ENCODE results near the gene SMYD3.

SMYD3 gene

GRCh38 chr1:246281195-246281594 lies 225.9 kb downstream of the SMYD3 start:
- DNase-seq (ENCODE audit: extremely low spot score) = no peak
- ChIA-PET POLR2A (no interaction called here), CTCF (no interaction called here)
- TF ChIP-seq LEF1 (IDR thresholded peaks at IDR 0.05; ENCODE audit: borderline replicate concordance) (no peak), FOXM1 (IDR thresholded peaks at IDR 0.05; ENCODE audit: borderline replicate concordance) (no peak), NFRKB (IDR thresholded peaks at IDR 0.05) (no peak), L3MBTL2 (conservative IDR thresholded peaks at IDR 0.05) (no peak), CTBP1 (IDR thresholded peaks at IDR 0.05; ENCODE audit: borderline replicate concordance) (no peak), ARNT (IDR thresholded peaks at IDR 0.05) (no peak), TARDBP (IDR thresholded peaks at IDR 0.05) (no peak), SP1 (IDR thresholded peaks at IDR 0.05) (no peak), FOXA1 (IDR thresholded peaks at IDR 0.05) (no peak)

GRCh38 chr1:246280551-246280950 lies 226.5 kb downstream of the SMYD3 start:
- ChIA-PET CTCF (no interaction called here), POLR2A (no interaction called here)
- TF ChIP-seq SUZ12 (IDR thresholded peaks at IDR 0.05) = no peak
- no peak for TF ChIP-seq L3MBTL2 (conservative IDR thresholded peaks at IDR 0.05)
- DNase-seq (ENCODE audit: extremely low spot score) = no peak

GRCh38 chr1:246279402-246279801 lies 227.7 kb downstream of the SMYD3 start:
- no peak for TF ChIP-seq ARNT (IDR thresholded peaks at IDR 0.05)
- TF ChIP-seq SP1 (IDR thresholded peaks at IDR 0.05) = no peak
- TF ChIP-seq FOXA1 (IDR thresholded peaks at IDR 0.05) = no peak
- TF ChIP-seq NFRKB (IDR thresholded peaks at IDR 0.05) = no peak
- no peak for TF ChIP-seq CTBP1 (IDR thresholded peaks at IDR 0.05; ENCODE audit: borderline replicate concordance)
- TF ChIP-seq FOXK2 (IDR thresholded peaks at IDR 0.05) = no peak
- no peak for TF ChIP-seq HDGF (IDR thresholded peaks at IDR 0.05; ENCODE audit: borderline replicate concordance)
- TF ChIP-seq SUZ12 (IDR thresholded peaks at IDR 0.05) = no peak
- TF ChIP-seq FOXM1 (IDR thresholded peaks at IDR 0.05; ENCODE audit: borderline replicate concordance) = no peak
- no peak for TF ChIP-seq BHLHE40 (IDR thresholded peaks at IDR 0.05; ENCODE audit: borderline replicate concordance)
- no peak for TF ChIP-seq ZNF384 (IDR thresholded peaks at IDR 0.05)
- no peak for TF ChIP-seq ELF4 (IDR thresholded peaks at IDR 0.05)
- no peak for TF ChIP-seq PKNOX1 (IDR thresholded peaks at IDR 0.05)
- TF ChIP-seq L3MBTL2 (conservative IDR thresholded peaks at IDR 0.05) = no peak
- ChIA-PET CTCF (no interaction called here), POLR2A (no interaction called here)
- no peak for DNase-seq (ENCODE audit: extremely low spot score)

GRCh38 chr1:246278371-246278770 lies 228.7 kb downstream of the SMYD3 start:
- no peak for DNase-seq (ENCODE audit: extremely low spot score)
- CTCF ChIA-PET = no interaction called here
- POLR2A ChIA-PET = no interaction called here
- TF ChIP-seq FOXM1 (IDR thresholded peaks at IDR 0.05; ENCODE audit: borderline replicate concordance) (no peak), BHLHE40 (IDR thresholded peaks at IDR 0.05; ENCODE audit: borderline replicate concordance) (no peak), SUZ12 (IDR thresholded peaks at IDR 0.05) (no peak)

- TF ChIP-seq BHLHE40 (IDR thresholded peaks at IDR 0.05; ENCODE audit: borderline replicate concordance) = no peak
- TF ChIP-seq FOXK2 (IDR thresholded peaks at IDR 0.05) = no peak
- TF ChIP-seq NFRKB (IDR thresholded peaks at IDR 0.05) = no peak
- TF ChIP-seq SP1 (IDR thresholded peaks at IDR 0.05) = no peak
- no peak for TF ChIP-seq HDGF (IDR thresholded peaks at IDR 0.05; ENCODE audit: borderline replicate concordance)
- no peak for TF ChIP-seq ARNT (IDR thresholded peaks at IDR 0.05)
- no peak for TF ChIP-seq FOXM1 (IDR thresholded peaks at IDR 0.05; ENCODE audit: borderline replicate concordance)
- TF ChIP-seq TARDBP (IDR thresholded peaks at IDR 0.05) = no peak
- TF ChIP-seq FOXA1 (IDR thresholded peaks at IDR 0.05) = no peak
- no peak for TF ChIP-seq ZNF384 (IDR thresholded peaks at IDR 0.05)
- no peak for TF ChIP-seq LEF1 (IDR thresholded peaks at IDR 0.05; ENCODE audit: borderline replicate concordance)
- TF ChIP-seq SUZ12 (IDR thresholded peaks at IDR 0.05) = no peak
- TF ChIP-seq CTBP1 (IDR thresholded peaks at IDR 0.05; ENCODE audit: borderline replicate concordance) = no peak
- no peak for TF ChIP-seq PKNOX1 (IDR thresholded peaks at IDR 0.05)
- no peak for TF ChIP-seq ELF4 (IDR thresholded peaks at IDR 0.05)
- ChIA-PET POLR2A (no interaction called here), CTCF (no interaction called here)
- no peak for DNase-seq (ENCODE audit: extremely low spot score)
Measured at GRCh38 chr1:246275036-246275435, 232.0 kb downstream of the SMYD3 start.

- no peak for DNase-seq (ENCODE audit: extremely low spot score)
- POLR2A ChIA-PET = no interaction called here
- CTCF ChIA-PET = no interaction called here
- TF ChIP-seq SP1 (IDR thresholded peaks at IDR 0.05) (no peak), HDGF (IDR thresholded peaks at IDR 0.05; ENCODE audit: borderline replicate concordance) (no peak), ELF4 (IDR thresholded peaks at IDR 0.05) (no peak), FOXK2 (IDR thresholded peaks at IDR 0.05) (no peak), TARDBP (IDR thresholded peaks at IDR 0.05) (no peak), ARNT (IDR thresholded peaks at IDR 0.05) (no peak)
Measured at GRCh38 chr1:246274186-246274585, 232.9 kb downstream of the SMYD3 start.

GRCh38 chr1:246271516-246271915 lies 235.6 kb downstream of the SMYD3 start:
- ChIA-PET POLR2A (no interaction called here), CTCF (no interaction called here)
- DNase-seq (ENCODE audit: extremely low spot score) = no peak
- TF ChIP-seq TARDBP (IDR thresholded peaks at IDR 0.05) (no peak), CTBP1 (IDR thresholded peaks at IDR 0.05; ENCODE audit: borderline replicate concordance) (no peak), FOXK2 (IDR thresholded peaks at IDR 0.05) (no peak), ELF4 (IDR thresholded peaks at IDR 0.05) (no peak), ZNF384 (IDR thresholded peaks at IDR 0.05) (no peak), SUZ12 (IDR thresholded peaks at IDR 0.05) (no peak), FOXM1 (IDR thresholded peaks at IDR 0.05; ENCODE audit: borderline replicate concordance) (no peak), ARNT (IDR thresholded peaks at IDR 0.05) (no peak), PKNOX1 (IDR thresholded peaks at IDR 0.05) (no peak), SP1 (IDR thresholded peaks at IDR 0.05) (no peak)

Data from HEK293T (cell line).